Dendritic cell treated with granulocyte-macrophage colony-stimulating factor and Interleukin-4, amounts not matched to agents 40 ng/mL and 50 ng/mL, for 4 days (primary cell): Measurements from ENCODE around the gene PPIL4.
A peak's percentile ranks its signal among the peaks of the same experiment; 100 is the strongest.

Experiments used
- H3K27ac Mint-ChIP-seq: one replicate; pipeline ENCODE4 v1.8.0; 2022; ENCODE audit warnings: mild to moderate bottlenecking, mixed read lengths
- H3K27me3 Mint-ChIP-seq: one replicate; pipeline ENCODE4 v1.8.0; 2022; ENCODE audit warnings: mild to moderate bottlenecking, mixed read lengths
- H3K36me3 Mint-ChIP-seq: one replicate; pipeline ENCODE4 v1.8.0; 2022; ENCODE audit warnings: low read depth, mixed read lengths
- H3K4me1 Mint-ChIP-seq: one replicate; pipeline ENCODE4 v1.8.0; 2022; ENCODE audit warnings: low read depth, mixed read lengths
- H3K4me3 Mint-ChIP-seq: one replicate; pipeline ENCODE4 v1.8.0; 2022; ENCODE audit warnings: mild to moderate bottlenecking, moderate library complexity, mixed read lengths
- H3K9me3 Mint-ChIP-seq: one replicate; pipeline ENCODE4 v1.8.0; 2022; ENCODE audit warnings: mixed read lengths
- intact Hi-C: fragments of 100-400 bp; cut with micrococcal nuclease; formaldehyde crosslinking; loops from one replicate; pipeline ENCODE4 v1.15.0; 2022

Gene PPIL4

GRCh38 chr6:149484733-149485700 is 60.8 kb downstream of the PPIL4 start, which contains the start of gene ZC3H12D:
ZC3H12D (minus strand) TSS chr6:149485014; CDS start chr6:149474543, 10,471 bp downstream.
- peak within 1 kb of the TSS; percentile 99 for H3K27ac Mint-ChIP-seq
- H3K36me3 Mint-ChIP-seq = peaks cover 18% of the 10 kb centered on the region
- no peaks in the 10 kb centered on the region for H3K9me3 Mint-ChIP-seq
- H3K27me3 Mint-ChIP-seq = no peaks in the 10 kb centered on the region
- peaks cover 75% of the 10 kb centered on the region for H3K4me1 Mint-ChIP-seq
- intact Hi-C loops = loop anchor here (1.0 to 5.0 kb wide), 2 partner anchors 29 to 33 kb away; no protein-coding TSS in a partner anchor
- H3K4me3 Mint-ChIP-seq = peak within 1 kb of the TSS; percentile 76

- Mint-ChIP-seq H3K36me3 (peaks cover 27% of the 10 kb centered on the region), H3K9me3 (no peaks in the 10 kb centered on the region), H3K4me3 (peak overlapping the region; percentile 76), H3K27ac (peak overlapping the region; percentile 99), H3K4me1 (peaks cover 76% of the 10 kb centered on the region), H3K27me3 (no peaks in the 10 kb centered on the region)
- intact Hi-C loops = no loop called here
These were observed 61.8 kb downstream of the PPIL4 start for GRCh38 chr6:149483849-149484655.

- H3K4me3 Mint-ChIP-seq = peak overlapping the region; percentile 70
- peak overlapping the region; percentile 99 for H3K27ac Mint-ChIP-seq
- intact Hi-C loops = no loop called here
- H3K27me3 Mint-ChIP-seq = no peaks in the 10 kb centered on the region
- H3K36me3 Mint-ChIP-seq = peaks cover 35% of the 10 kb centered on the region
- no peaks in the 10 kb centered on the region for H3K9me3 Mint-ChIP-seq
- peaks cover 75% of the 10 kb centered on the region for H3K4me1 Mint-ChIP-seq
These were observed 62.5 kb downstream of the PPIL4 start for GRCh38 chr6:149483334-149483725.

- intact Hi-C loops = no loop called here
- Mint-ChIP-seq H3K4me1 (peaks cover 73% of the 10 kb centered on the region), H3K27ac (peak overlapping the region; percentile 99), H3K27me3 (no peaks in the 10 kb centered on the region), H3K4me3 (peak overlapping the region; percentile 84), H3K36me3 (peaks cover 40% of the 10 kb centered on the region), H3K9me3 (no peaks in the 10 kb centered on the region)
These were observed 63.1 kb downstream of the PPIL4 start for GRCh38 chr6:149482545-149483333.

GRCh38 chr6:149480502-149481280 is 65.2 kb downstream of the PPIL4 start:
- peak overlapping the region; percentile 99 for H3K27ac Mint-ChIP-seq
- no peaks in the 10 kb centered on the region for H3K9me3 Mint-ChIP-seq
- peak overlapping the region; percentile 84 for H3K4me3 Mint-ChIP-seq
- intact Hi-C loops = no loop called here
- no peaks in the 10 kb centered on the region for H3K27me3 Mint-ChIP-seq
- H3K36me3 Mint-ChIP-seq = peaks cover 60% of the 10 kb centered on the region
- peaks cover 81% of the 10 kb centered on the region for H3K4me1 Mint-ChIP-seq

GRCh38 chr6:149478631-149479314 is 67.1 kb downstream of the PPIL4 start:
- Mint-ChIP-seq H3K27ac (peak overlapping the region; percentile 30), H3K27me3 (no peaks in the 10 kb centered on the region), H3K4me3 (no peak overlapping the region), H3K9me3 (no peaks in the 10 kb centered on the region), H3K4me1 (peaks cover 73% of the 10 kb centered on the region), H3K36me3 (peaks cover 78% of the 10 kb centered on the region)
- intact Hi-C loops = no loop called here

GRCh38 chr6:149477544-149477943 is 68.3 kb downstream of the PPIL4 start:
- H3K27me3 Mint-ChIP-seq = no peaks in the 10 kb centered on the region

GRCh38 chr6:149476789-149477455 is 68.9 kb downstream of the PPIL4 start:
- no peaks in the 10 kb centered on the region for H3K27me3 Mint-ChIP-seq
- intact Hi-C loops = no loop called here
- H3K4me3 Mint-ChIP-seq = no peak overlapping the region
- peak overlapping the region; percentile 56 for H3K27ac Mint-ChIP-seq
- no peaks in the 10 kb centered on the region for H3K9me3 Mint-ChIP-seq
- H3K36me3 Mint-ChIP-seq = peaks cover 92% of the 10 kb centered on the region
- peaks cover 62% of the 10 kb centered on the region for H3K4me1 Mint-ChIP-seq

More at GRCh38 chr6:149477544-149477943, 68.3 kb downstream of the PPIL4 start:
- Mint-ChIP-seq H3K4me1 (peaks cover 68% of the 10 kb centered on the region), H3K4me3 (no peak overlapping the region), H3K27ac (peak overlapping the region; percentile 56), H3K36me3 (peaks cover 90% of the 10 kb centered on the region), H3K9me3 (no peaks in the 10 kb centered on the region)
- intact Hi-C loops = no loop called here

- H3K4me3 Mint-ChIP-seq = no peak overlapping the region
- no peaks in the 10 kb centered on the region for H3K27me3 Mint-ChIP-seq
- H3K4me1 Mint-ChIP-seq = peaks cover 41% of the 10 kb centered on the region
- no peak overlapping the region for H3K27ac Mint-ChIP-seq
- H3K36me3 Mint-ChIP-seq = peaks cover 95% of the 10 kb centered on the region
- H3K9me3 Mint-ChIP-seq = no peaks in the 10 kb centered on the region
- intact Hi-C loops = no loop called here
These were observed 71.5 kb downstream of the PPIL4 start for GRCh38 chr6:149474108-149474935.

GRCh38 chr6:149473080-149474052 is 72.5 kb downstream of the PPIL4 start:
- Mint-ChIP-seq H3K36me3 (peaks cover 95% of the 10 kb centered on the region), H3K27ac (peak overlapping the region; percentile 34), H3K27me3 (no peaks in the 10 kb centered on the region), H3K4me3 (no peak overlapping the region), H3K4me1 (peaks cover 40% of the 10 kb centered on the region), H3K9me3 (no peaks in the 10 kb centered on the region)
- intact Hi-C loops = no loop called here
